ENCODE results near the gene PHYHD1.

DNA sequence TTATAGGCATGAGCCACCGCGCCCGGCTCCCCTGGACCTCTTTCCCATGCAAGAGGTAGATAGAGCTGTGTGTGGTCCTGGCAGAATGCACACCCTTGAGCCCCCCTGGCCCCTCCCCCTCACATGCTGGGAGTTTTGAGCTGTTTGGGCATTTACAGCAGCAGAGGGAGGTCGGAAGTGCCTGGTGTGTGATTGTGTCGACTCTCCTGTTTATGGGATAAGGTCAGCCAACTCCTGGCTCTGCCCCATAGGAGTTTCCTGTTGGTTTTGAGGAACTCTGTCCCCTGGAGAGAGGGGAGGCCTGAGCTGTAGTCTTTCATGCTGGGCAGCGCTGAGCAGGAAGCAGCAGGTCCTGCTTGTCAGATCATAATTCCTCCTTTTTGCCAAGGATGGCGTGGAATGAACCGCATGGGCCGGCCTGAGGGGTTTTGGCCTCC is 32.9 kb upstream of the PHYHD1 start:
- TF ChIP-seq, protein P1, sequence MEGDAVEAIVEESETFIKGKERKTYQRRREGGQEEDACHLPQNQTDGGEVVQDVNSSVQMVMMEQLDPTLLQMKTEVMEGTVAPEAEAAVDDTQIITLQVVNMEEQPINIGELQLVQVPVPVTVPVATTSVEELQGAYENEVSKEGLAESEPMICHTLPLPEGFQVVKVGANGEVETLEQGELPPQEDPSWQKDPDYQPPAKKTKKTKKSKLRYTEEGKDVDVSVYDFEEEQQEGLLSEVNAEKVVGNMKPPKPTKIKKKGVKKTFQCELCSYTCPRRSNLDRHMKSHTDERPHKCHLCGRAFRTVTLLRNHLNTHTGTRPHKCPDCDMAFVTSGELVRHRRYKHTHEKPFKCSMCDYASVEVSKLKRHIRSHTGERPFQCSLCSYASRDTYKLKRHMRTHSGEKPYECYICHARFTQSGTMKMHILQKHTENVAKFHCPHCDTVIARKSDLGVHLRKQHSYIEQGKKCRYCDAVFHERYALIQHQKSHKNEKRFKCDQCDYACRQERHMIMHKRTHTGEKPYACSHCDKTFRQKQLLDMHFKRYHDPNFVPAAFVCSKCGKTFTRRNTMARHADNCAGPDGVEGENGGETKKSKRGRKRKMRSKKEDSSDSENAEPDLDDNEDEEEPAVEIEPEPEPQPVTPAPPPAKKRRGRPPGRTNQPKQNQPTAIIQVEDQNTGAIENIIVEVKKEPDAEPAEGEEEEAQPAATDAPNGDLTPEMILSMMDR (conservative IDR thresholded peaks at IDR 0.05; ENCODE audit: low read depth, low read length), result no peak
- TF ChIP-seq POLR2A (IDR thresholded peaks at IDR 0.05; ENCODE audit: low read depth, low read length) (no peak), MAFK (IDR thresholded peaks at IDR 0.05; ENCODE audit: low read depth, low read length) (no peak), RAD21 (IDR thresholded peaks at IDR 0.05; ENCODE audit: low read length) (no peak)
